WTC11 (cell line): ENCODE results near the gene GDI1.
A peak's percentile ranks its signal among the peaks of the same experiment; 100 is the strongest.

Experiments used
- ATF1 ChIP-seq: sonication (generic); formaldehyde crosslinking; IDR thresholded peaks from 2 replicates; pipeline ENCODE4 v1.8.1; 2023; ENCODE audit warnings: mild to moderate bottlenecking, moderate library complexity, missing genetic modification reagents
- CTCF ChIP-seq: fragments of 200-600 bp; IDR thresholded peaks from 2 replicates; pipeline ENCODE4 v1.8.0; 2022; ENCODE audit warnings: antibody characterized with exemption
- GABPB1 ChIP-seq: sonication (generic); formaldehyde crosslinking; IDR thresholded peaks from 2 replicates; pipeline ENCODE4 v1.8.1; 2023; ENCODE audit warnings: mild to moderate bottlenecking, missing genetic modification reagents
- JAZF1 ChIP-seq: fragments of 250-450 bp; sonication (Bioruptor Pico); IDR thresholded peaks from 2 replicates; pipeline ENCODE4 v1.9.0; 2021; ENCODE audit warnings: moderate library complexity, mild to moderate bottlenecking, inconsistent platforms
- JUN ChIP-seq: sonication (generic); formaldehyde crosslinking; IDR thresholded peaks from 2 replicates; pipeline ENCODE4 v1.8.0; 2023; ENCODE audit warnings: mild to moderate bottlenecking, missing genetic modification reagents
- KAT7 ChIP-seq: sonication (generic); formaldehyde crosslinking; IDR thresholded peaks from 2 replicates; pipeline ENCODE4 v1.8.1; 2023; ENCODE audit warnings: missing genetic modification reagents, mild to moderate bottlenecking, borderline replicate concordance
- MAX ChIP-seq: sonication (generic); formaldehyde crosslinking; IDR thresholded peaks from 2 replicates; pipeline ENCODE4 v1.8.0; 2022; ENCODE audit warnings: mild to moderate bottlenecking, missing genetic modification reagents
- MXD4 ChIP-seq: fragments of 250-450 bp; sonication (Bioruptor Pico); IDR thresholded peaks from 2 replicates; pipeline ENCODE4 v1.8.0; 2021; ENCODE audit warnings: mild to moderate bottlenecking, moderate library complexity, borderline replicate concordance
- SMAD3 ChIP-seq: sonication (generic); formaldehyde crosslinking; IDR thresholded peaks from 2 replicates; pipeline ENCODE4 v1.8.0; 2022; ENCODE audit warnings: missing genetic modification reagents, mild to moderate bottlenecking, borderline replicate concordance
- SP1 ChIP-seq: sonication (generic); formaldehyde crosslinking; conservative IDR thresholded peaks from 2 replicates; pipeline ENCODE4 v1.8.1; 2022; ENCODE audit warnings: missing genetic modification reagents
- TEAD4 ChIP-seq: sonication (generic); formaldehyde crosslinking; IDR thresholded peaks from 2 replicates; pipeline ENCODE4 v1.8.0; 2022; ENCODE audit warnings: mild to moderate bottlenecking, missing genetic modification reagents
- ZNF138 ChIP-seq: sonication (generic); formaldehyde crosslinking; conservative IDR thresholded peaks from 2 replicates; pipeline ENCODE4 v1.8.1; 2022; ENCODE audit warnings: mild to moderate bottlenecking, moderate library complexity, missing genetic modification reagents
- ZNF423 ChIP-seq: fragments of 250-450 bp; sonication (Bioruptor Pico); IDR thresholded peaks from 2 replicates; pipeline ENCODE4 v2.1.2; 2022; ENCODE audit warnings: mild to moderate bottlenecking, moderate library complexity

- no peak for TF ChIP-seq CTCF
- no peak for TF ChIP-seq KAT7 (CRISPR knock-in tag)
- no peak for TF ChIP-seq ZNF423 (CRISPR knock-in tag)
- no peak for TF ChIP-seq TEAD4 (CRISPR knock-in tag)
- no peak for TF ChIP-seq ZNF138 (CRISPR knock-in tag)
- TF ChIP-seq JAZF1 (CRISPR knock-in tag), result no peak
- TF ChIP-seq SP1 (CRISPR knock-in tag), result peak; percentile 37; the same call in 1 of the 2 replicates
- no peak for TF ChIP-seq ATF1 (CRISPR knock-in tag)
- TF ChIP-seq GABPB1, result peak; percentile 52; the same call in 1 of the 2 replicates
- no peak for TF ChIP-seq SMAD3 (CRISPR knock-in tag)
- peak; percentile 89 for TF ChIP-seq MAX (CRISPR knock-in tag)
- TF ChIP-seq JUN (CRISPR knock-in tag), result no peak; the same call in 1 of the 2 replicates
- TF ChIP-seq MXD4 (CRISPR knock-in tag), result no peak
These were observed 38.9 kb upstream of the GDI1 start, which contains the start of gene RPL10 for GRCh38 chrX:154397888-154398667.
